ENCODE measurements around the gene PAX2.

GRCh38 chr10:100697070-100697469, 48.3 kb upstream of the PAX2 start:
- TF ChIP-seq USF1 (CRISPR knock-in tag; IDR thresholded peaks at IDR 0.05) (no peak), RORB (CRISPR knock-in tag; IDR thresholded peaks at IDR 0.05) (no peak), SP1 (CRISPR knock-in tag; conservative IDR thresholded peaks at IDR 0.05) (no peak)

All from WTC11 (cell line).